ENCODE data around the gene XXYLT1.

The XXYLT1 gene

DNA sequence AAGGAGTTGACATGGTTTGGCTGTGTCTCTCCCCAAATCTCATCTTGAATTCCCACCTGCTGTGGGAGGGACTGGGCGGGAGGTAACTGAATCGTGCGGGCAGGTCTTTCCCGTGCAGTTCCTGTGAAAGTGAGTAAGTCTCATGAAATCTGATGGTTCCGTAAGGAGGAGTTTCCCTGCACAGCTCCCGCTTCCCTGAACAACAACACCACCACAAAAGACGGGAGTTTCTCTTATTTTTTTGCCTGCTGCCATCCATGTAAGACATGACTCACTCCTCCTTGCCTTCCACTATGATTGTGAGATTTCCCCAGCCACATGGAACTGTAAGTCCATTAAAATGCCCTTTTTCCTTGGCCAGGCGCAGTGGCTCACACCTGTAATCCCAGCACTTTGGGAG is 22.7 kb downstream of the XXYLT1 start:
- no peaks in the 10 kb centered on the region for H3K9me3 ChIP-seq (ENCODE audit: severe bottlenecking)
- DNase-seq (ENCODE audit: low spot score) (no peak), ATAC-seq (ENCODE audit: low read depth) (no peak)
- TF ChIP-seq, protein P1, sequence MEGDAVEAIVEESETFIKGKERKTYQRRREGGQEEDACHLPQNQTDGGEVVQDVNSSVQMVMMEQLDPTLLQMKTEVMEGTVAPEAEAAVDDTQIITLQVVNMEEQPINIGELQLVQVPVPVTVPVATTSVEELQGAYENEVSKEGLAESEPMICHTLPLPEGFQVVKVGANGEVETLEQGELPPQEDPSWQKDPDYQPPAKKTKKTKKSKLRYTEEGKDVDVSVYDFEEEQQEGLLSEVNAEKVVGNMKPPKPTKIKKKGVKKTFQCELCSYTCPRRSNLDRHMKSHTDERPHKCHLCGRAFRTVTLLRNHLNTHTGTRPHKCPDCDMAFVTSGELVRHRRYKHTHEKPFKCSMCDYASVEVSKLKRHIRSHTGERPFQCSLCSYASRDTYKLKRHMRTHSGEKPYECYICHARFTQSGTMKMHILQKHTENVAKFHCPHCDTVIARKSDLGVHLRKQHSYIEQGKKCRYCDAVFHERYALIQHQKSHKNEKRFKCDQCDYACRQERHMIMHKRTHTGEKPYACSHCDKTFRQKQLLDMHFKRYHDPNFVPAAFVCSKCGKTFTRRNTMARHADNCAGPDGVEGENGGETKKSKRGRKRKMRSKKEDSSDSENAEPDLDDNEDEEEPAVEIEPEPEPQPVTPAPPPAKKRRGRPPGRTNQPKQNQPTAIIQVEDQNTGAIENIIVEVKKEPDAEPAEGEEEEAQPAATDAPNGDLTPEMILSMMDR (IDR thresholded peaks at IDR 0.05; ENCODE audit: poor library complexity, severe bottlenecking) = no peak
- H3K36me3 ChIP-seq (ENCODE audit: low read depth) = no peaks in the 10 kb centered on the region
- no peaks in the 10 kb centered on the region for H3K4me1 ChIP-seq (ENCODE audit: insufficient read depth, poor library complexity, severe bottlenecking)
- H3K27ac ChIP-seq (ENCODE audit: poor library complexity, severe bottlenecking) = no peak overlapping the region
- H3K4me3 ChIP-seq (ENCODE audit: severe bottlenecking) = no peak overlapping the region
- no peaks in the 10 kb centered on the region for H3K27me3 ChIP-seq (ENCODE audit: insufficient read depth, poor library complexity, severe bottlenecking)

DNA sequence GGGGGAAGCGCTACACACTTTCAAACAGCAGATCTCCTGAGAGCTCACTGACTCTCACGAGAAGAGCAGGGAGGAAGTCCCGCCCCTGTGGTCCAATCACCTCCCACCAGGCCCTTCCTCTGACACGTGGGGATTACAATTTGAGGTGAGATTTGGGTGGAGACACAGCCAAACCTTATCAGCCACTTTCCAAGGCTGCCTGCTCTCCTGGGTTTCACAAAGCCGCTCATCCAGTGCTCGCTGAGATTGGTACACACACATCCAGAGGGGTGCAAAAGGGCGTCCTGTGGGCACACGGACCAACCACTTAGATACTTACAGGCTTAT is 23.1 kb downstream of the XXYLT1 start:
- H3K4me1 ChIP-seq (ENCODE audit: insufficient read depth, poor library complexity, severe bottlenecking) = no peaks in the 10 kb centered on the region
- TF ChIP-seq, protein P1 (IDR thresholded peaks at IDR 0.05; ENCODE audit: poor library complexity, severe bottlenecking) = no peak
- H3K27me3 ChIP-seq (ENCODE audit: insufficient read depth, poor library complexity, severe bottlenecking) = no peaks in the 10 kb centered on the region
- H3K4me3 ChIP-seq (ENCODE audit: severe bottlenecking) = no peak overlapping the region
- H3K36me3 ChIP-seq (ENCODE audit: low read depth) = no peaks in the 10 kb centered on the region
- DNase-seq (ENCODE audit: low spot score) (no peak), ATAC-seq (ENCODE audit: low read depth) (no peak)
- no peaks in the 10 kb centered on the region for H3K9me3 ChIP-seq (ENCODE audit: severe bottlenecking)
- H3K27ac ChIP-seq (ENCODE audit: poor library complexity, severe bottlenecking) = no peak overlapping the region

DNA sequence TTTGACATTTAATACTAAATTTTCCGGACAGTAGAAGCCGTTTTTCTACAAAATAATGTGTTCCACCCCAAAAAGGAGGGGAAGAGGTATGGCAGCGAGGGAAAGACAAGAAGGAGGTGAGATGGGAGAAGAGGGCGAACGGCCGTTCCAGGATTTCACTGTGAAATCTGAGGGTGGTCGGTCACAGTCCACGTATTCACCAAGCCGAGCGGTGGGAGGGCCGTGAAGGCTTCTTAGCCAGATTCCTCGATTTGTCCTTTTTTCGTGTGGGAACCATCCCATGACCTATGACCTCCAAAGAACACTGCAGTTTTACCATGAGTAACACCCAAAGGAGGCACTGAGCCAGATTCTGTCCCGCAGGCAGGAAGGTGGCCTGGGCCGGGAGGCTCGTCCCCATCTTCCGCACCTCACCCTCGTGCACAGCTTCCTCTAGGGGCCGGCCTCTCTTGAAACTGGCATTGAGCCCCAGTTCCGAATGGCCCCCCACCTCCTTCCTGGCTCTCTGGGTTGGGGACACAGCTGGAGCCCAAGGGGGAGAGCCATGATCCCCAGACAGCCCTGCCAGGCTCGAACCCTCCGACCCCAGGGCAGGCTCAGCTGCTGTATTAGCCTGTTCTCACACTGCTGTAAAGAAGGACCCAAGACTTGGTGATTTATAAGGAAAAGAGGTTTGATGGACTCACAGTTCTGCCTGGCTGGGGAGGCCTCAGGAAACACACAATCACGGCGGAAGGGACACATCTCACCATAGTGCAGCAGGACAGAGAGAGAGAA is 23.7 kb downstream of the XXYLT1 start:
- no peaks in the 10 kb centered on the region for H3K9me3 ChIP-seq (ENCODE audit: severe bottlenecking)
- ATAC-seq (ENCODE audit: low read depth) (no peak), DNase-seq (ENCODE audit: low spot score) (no peak)
- no peak overlapping the region for H3K27ac ChIP-seq (ENCODE audit: poor library complexity, severe bottlenecking)
- TF ChIP-seq, protein P1 (IDR thresholded peaks at IDR 0.05; ENCODE audit: poor library complexity, severe bottlenecking) = no peak
- H3K27me3 ChIP-seq (ENCODE audit: insufficient read depth, poor library complexity, severe bottlenecking) = no peaks in the 10 kb centered on the region
- no peaks in the 10 kb centered on the region for H3K4me1 ChIP-seq (ENCODE audit: insufficient read depth, poor library complexity, severe bottlenecking)
- no peaks in the 10 kb centered on the region for H3K36me3 ChIP-seq (ENCODE audit: low read depth)
- H3K4me3 ChIP-seq (ENCODE audit: severe bottlenecking) = no peak overlapping the region

DNA sequence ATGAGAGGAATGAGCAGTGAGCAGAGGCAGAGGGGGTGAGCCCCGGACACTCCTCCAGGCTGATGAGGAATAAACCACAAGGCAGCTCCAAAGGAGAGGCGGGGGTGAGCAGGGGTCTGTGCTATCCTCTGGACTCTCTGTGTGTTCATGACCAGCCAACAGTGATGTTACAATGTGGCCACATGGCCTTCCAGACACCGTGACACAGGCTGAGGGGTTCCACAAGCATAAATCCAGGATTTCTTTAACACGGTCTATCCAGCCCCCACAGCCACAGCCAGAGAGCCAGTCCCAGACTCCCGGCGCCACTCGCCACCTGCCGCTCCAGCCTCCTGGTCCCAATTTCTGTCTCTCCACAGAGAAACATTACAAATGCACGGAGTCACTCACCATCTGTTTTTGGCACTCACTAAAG is 24.4 kb downstream of the XXYLT1 start:
- no peaks in the 10 kb centered on the region for H3K4me1 ChIP-seq (ENCODE audit: insufficient read depth, poor library complexity, severe bottlenecking)
- H3K27ac ChIP-seq (ENCODE audit: poor library complexity, severe bottlenecking) = no peak overlapping the region
- H3K4me3 ChIP-seq (ENCODE audit: severe bottlenecking) = no peak overlapping the region
- no peaks in the 10 kb centered on the region for H3K27me3 ChIP-seq (ENCODE audit: insufficient read depth, poor library complexity, severe bottlenecking)
- H3K36me3 ChIP-seq (ENCODE audit: low read depth) = no peaks in the 10 kb centered on the region
- TF ChIP-seq, protein P1 (IDR thresholded peaks at IDR 0.05; ENCODE audit: poor library complexity, severe bottlenecking) = no peak
- DNase-seq (ENCODE audit: low spot score) (no peak), ATAC-seq (ENCODE audit: low read depth) (no peak)
- H3K9me3 ChIP-seq (ENCODE audit: severe bottlenecking) = no peaks in the 10 kb centered on the region

DNA sequence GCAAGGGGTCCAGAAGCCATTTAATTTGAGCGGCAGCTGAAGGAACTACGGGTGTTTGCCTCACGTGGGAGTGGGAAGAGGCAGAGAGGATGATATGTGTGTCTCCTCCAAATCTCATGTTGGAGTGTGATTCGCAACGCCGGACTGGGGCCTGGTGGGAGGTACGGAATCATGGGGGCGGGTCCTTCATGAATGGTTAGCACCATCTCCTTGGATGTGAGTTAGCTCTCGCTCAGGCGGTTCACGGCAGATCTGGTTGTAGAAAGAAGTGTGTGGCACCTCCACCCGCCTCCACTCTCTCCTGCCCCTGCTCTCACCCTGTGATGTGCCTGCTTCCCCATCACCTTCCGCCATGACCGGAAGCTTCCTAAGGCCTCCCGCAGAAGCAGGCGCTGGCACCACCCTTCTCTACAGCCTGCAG is 25.4 kb downstream of the XXYLT1 start:
- Histone ChIP-seq H3K27ac (ENCODE audit: poor library complexity, severe bottlenecking) (no peak overlapping the region), H3K36me3 (ENCODE audit: low read depth) (no peaks in the 10 kb centered on the region), H3K9me3 (ENCODE audit: severe bottlenecking) (no peaks in the 10 kb centered on the region), H3K4me1 (ENCODE audit: insufficient read depth, poor library complexity, severe bottlenecking) (no peaks in the 10 kb centered on the region), H3K27me3 (ENCODE audit: insufficient read depth, poor library complexity, severe bottlenecking) (no peaks in the 10 kb centered on the region), H3K4me3 (ENCODE audit: severe bottlenecking) (no peak overlapping the region)
- ATAC-seq (ENCODE audit: low read depth) (no peak), DNase-seq (ENCODE audit: low spot score) (no peak)
- TF ChIP-seq, protein P1 (IDR thresholded peaks at IDR 0.05; ENCODE audit: poor library complexity, severe bottlenecking) = no peak

Measured in RWPE2 (cell line).